Central memory CD8-positive, alpha-beta T cell (primary cell): ENCODE measurements around the gene DNAJC24.

Experiments used
- ATAC-seq: fragments of 150-1000 bp; cut with Tn5 transposase; replicated peaks from 2 replicates; pipeline ENCODE4 v1.10.0; 2022; ENCODE audit warnings: mild to moderate bottlenecking, moderate FRiP score, moderate number of reproducible peaks; ENCODE audit not compliant: poor library complexity, severe bottlenecking; ENCODE audit errors: extremely low read depth
- DNase-seq, 2 donors: peaks; one replicate each; pipeline ENCODE4 v3.0.0; 2021; ENCODE audit warnings: low spot score in 2 of 2
- H3K27ac Mint-ChIP-seq: one replicate; pipeline ENCODE4 v1.8.0; 2022; ENCODE audit warnings: low read depth, mild to moderate bottlenecking, moderate library complexity, mixed read lengths
- H3K27me3 Mint-ChIP-seq: one replicate; pipeline ENCODE4 v1.8.0; 2022; ENCODE audit warnings: mixed read lengths
- H3K36me3 Mint-ChIP-seq: one replicate; pipeline ENCODE4 v1.8.0; 2022; ENCODE audit warnings: mild to moderate bottlenecking, moderate library complexity, mixed read lengths; ENCODE audit not compliant: insufficient read depth
- H3K4me1 Mint-ChIP-seq: one replicate; pipeline ENCODE4 v1.8.0; 2022; ENCODE audit warnings: mixed read lengths
- H3K4me3 Mint-ChIP-seq: one replicate; pipeline ENCODE4 v1.8.0; 2022; ENCODE audit warnings: mild to moderate bottlenecking, moderate library complexity, mixed read lengths
- H3K9me3 Mint-ChIP-seq: one replicate; pipeline ENCODE4 v1.8.0; 2022; ENCODE audit warnings: mixed read lengths

Gene DNAJC24

DNA sequence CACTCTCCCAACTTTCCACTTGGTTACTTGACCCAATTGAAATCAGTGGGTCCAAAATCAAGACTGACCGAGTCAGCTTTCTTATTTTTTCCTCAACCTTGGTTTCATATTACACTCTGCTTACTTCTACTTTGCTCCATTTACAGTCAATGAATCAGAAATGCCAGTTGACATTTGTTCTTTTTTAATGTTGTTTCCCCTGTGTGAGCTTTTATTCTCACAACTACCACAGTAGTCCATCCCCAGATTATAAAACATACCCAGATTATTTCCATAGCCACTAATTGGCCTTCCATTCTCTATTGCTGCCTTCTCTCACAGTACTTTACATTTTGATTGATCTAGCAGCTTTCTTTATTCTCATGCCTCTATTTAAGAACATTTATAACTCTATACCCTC, 50.0 kb downstream of the DNAJC24 start:
- no peaks in the 10 kb centered on the region for H3K9me3 Mint-ChIP-seq
- no peak overlapping the region for H3K4me3 Mint-ChIP-seq
- H3K36me3 Mint-ChIP-seq, result no peaks in the 10 kb centered on the region
- no peak for ATAC-seq
- H3K27me3 Mint-ChIP-seq, result no peaks in the 10 kb centered on the region
- H3K4me1 Mint-ChIP-seq, result no peaks in the 10 kb centered on the region
- no peak overlapping the region for H3K27ac Mint-ChIP-seq
- DNase-seq, result no peak

DNA sequence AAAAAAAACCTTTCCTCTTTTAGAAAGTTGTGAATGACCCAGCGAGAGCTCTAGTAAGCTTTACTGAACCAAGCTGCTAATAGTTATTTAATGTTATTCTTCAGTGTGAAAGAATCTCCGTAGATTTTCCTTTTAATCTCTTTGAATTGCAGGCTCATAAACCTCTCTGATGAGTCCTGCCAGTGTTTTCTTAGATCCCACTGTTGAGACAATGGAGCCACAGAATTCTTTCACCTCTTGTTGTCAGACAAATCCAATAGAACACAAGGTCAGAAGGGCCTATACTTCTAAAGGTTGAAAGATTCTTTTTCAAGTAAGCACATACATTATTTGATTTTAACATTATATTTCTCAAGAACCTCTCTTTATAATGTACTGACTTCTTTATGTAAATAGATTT, 52.2 kb downstream of the DNAJC24 start:
- no peak overlapping the region for H3K27ac Mint-ChIP-seq
- no peaks in the 10 kb centered on the region for H3K9me3 Mint-ChIP-seq
- peaks cover 2% of the 10 kb centered on the region for H3K36me3 Mint-ChIP-seq

DNA sequence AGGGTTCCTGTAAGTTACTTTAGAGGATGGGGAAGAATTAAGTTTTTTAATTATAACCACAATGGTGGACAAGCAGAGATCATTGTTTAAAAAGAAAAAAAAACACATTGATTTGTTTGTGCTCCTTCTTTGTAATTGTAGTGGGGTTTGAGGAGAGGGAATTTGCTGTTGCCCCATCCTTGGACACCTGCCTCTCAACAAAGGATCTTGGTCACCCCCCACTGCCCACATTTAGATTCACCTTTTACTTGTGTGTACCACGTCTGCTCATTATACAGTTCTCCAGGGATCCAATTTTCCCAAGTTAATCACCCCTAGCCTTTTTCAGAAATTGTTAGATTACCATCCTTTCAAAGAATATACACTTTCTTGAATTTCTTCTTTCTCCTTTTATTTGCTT, 53.0 kb downstream of the DNAJC24 start:
- ATAC-seq (no peak), DNase-seq (no peak)
- no peak overlapping the region for H3K27ac Mint-ChIP-seq
- H3K4me3 Mint-ChIP-seq, result no peak overlapping the region
- H3K27me3 Mint-ChIP-seq, result no peaks in the 10 kb centered on the region
- no peaks in the 10 kb centered on the region for H3K4me1 Mint-ChIP-seq
- peaks cover 6% of the 10 kb centered on the region for H3K36me3 Mint-ChIP-seq
- H3K9me3 Mint-ChIP-seq, result no peaks in the 10 kb centered on the region

More for the DNA sequence above, 52.2 kb downstream of the DNAJC24 start:
- H3K4me1 Mint-ChIP-seq, result no peaks in the 10 kb centered on the region
- no peaks in the 10 kb centered on the region for H3K27me3 Mint-ChIP-seq
- DNase-seq (no peak), ATAC-seq (no peak)
- no peak overlapping the region for H3K4me3 Mint-ChIP-seq

DNA sequence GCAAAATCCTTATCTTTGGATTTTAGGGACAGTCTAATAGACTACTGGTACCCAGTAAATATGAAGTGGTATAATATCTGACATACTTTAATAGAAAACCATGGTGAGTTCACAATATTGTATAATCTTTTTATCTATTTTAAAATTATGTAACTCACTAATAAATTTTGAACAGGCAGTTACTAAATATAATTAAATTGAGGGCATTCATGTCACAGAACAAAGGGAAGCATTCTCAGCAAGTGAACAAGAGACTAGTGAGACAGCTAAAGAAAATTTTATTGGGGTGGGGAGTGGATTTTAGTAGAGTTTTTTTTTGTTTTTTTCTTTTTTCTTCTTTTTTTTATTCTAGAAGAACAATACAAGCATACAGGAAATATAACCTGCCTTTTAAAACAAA, 55.0 kb downstream of the DNAJC24 start:
- Mint-ChIP-seq H3K27ac (no peak overlapping the region), H3K36me3 (peaks cover 8% of the 10 kb centered on the region), H3K9me3 (no peaks in the 10 kb centered on the region), H3K27me3 (no peaks in the 10 kb centered on the region), H3K4me3 (no peak overlapping the region), H3K4me1 (no peaks in the 10 kb centered on the region)
- ATAC-seq, result no peak
- DNase-seq, result no peak

DNA sequence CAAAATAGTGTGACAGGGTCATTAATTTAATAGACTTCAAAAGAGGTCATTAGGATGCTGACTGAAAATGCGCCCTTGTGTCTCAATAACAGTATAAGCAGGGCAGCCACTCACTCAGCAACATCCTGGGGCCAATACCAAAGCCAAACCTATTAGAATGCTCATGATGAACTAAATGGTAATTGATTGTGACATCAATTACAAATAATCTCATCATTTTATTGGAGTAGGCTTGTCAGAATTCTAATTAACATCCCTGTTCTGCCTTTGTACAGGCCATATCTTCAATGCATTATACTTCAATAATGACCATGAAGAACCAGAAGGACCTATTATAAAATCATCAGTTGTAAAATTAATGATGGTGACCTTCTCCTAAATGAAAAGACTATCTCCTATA, 64.2 kb downstream of the DNAJC24 start:
- H3K9me3 Mint-ChIP-seq, result no peaks in the 10 kb centered on the region
- no peak overlapping the region for H3K27ac Mint-ChIP-seq
- no peaks in the 10 kb centered on the region for H3K4me1 Mint-ChIP-seq
- peaks cover 9% of the 10 kb centered on the region for H3K36me3 Mint-ChIP-seq
- no peak for ATAC-seq
- no peaks in the 10 kb centered on the region for H3K27me3 Mint-ChIP-seq
- H3K4me3 Mint-ChIP-seq, result no peak overlapping the region
- DNase-seq, result no peak

DNA sequence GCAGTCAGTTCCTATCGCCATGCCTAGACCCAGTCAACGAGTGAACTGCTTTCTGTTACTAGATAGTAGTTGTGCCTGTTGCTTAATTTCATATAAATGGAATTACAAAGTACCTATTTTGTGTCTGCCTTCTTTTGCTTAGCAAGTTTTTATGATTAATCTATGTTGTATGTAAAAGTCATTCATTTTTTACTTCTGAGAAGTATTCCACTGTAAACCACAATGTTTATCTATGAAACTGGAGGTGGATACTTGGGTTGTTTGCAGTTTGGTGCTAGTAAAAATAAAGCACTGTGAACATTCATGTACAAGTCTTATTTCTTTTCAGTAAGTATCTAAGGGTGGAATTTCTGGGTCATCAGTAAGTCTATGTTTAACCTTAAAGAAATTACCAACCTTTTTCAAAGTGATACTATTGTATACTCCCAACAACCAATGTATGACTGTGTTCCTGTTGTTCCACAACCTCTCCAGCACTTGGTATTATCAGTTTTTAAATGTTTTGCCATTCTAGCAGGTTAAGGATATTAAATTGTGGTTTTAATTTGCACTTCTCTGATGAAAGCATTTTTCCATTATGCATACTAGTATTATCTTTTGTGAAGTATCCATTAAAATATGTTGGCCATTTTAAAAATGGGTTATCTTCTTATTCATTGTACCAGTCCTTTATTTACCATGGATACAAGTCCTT, 68.2 kb downstream of the DNAJC24 start:
- no peaks in the 10 kb centered on the region for H3K9me3 Mint-ChIP-seq
- no peaks in the 10 kb centered on the region for H3K36me3 Mint-ChIP-seq
- H3K27me3 Mint-ChIP-seq, result no peaks in the 10 kb centered on the region
- H3K4me3 Mint-ChIP-seq, result no peak overlapping the region
- ATAC-seq, result no peak
- no peak for DNase-seq
- H3K4me1 Mint-ChIP-seq, result no peaks in the 10 kb centered on the region
- H3K27ac Mint-ChIP-seq, result no peak overlapping the region

DNA sequence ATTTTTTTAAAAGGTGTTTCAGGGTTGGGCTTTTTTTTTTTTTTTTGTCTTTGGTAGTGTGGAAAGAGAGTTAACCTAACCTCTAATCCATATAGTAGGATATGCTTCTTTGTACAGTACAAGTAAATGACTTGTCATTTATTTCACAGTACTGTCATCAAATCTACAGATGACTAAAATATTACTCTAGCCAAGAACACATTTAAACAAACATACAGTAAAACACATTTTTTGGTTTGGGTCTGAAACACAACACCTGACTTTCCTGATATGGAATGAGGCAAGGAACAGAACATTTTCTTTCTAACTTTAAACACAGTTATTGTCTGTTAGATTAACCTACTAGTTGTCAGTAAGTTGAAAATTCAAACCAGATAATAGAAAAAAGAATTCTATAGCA, 71.6 kb downstream of the DNAJC24 start:
- Mint-ChIP-seq H3K9me3 (no peaks in the 10 kb centered on the region), H3K4me1 (no peaks in the 10 kb centered on the region), H3K36me3 (no peaks in the 10 kb centered on the region), H3K27me3 (no peaks in the 10 kb centered on the region), H3K4me3 (no peak overlapping the region), H3K27ac (no peak overlapping the region)
- ATAC-seq (no peak), DNase-seq (no peak)

DNA sequence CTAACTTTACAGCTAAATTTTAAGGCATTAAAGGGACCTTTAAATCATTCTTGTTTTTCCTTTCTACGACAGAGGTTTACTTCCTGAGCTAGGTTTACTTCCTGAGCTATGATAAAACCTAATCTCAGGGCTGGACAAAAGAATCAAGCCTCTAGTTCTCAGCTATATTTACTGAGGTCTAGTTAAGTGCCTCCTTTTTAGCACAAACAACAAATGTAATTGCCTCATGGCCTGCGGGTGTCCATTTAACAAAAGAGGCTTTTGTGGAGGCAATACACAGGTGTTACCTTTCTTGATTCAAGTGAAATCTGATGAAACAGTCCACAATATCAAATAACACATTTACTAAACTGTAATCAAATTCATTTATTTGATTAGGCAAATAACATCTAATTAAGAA, 72.4 kb downstream of the DNAJC24 start:
- no peaks in the 10 kb centered on the region for H3K9me3 Mint-ChIP-seq
- H3K27me3 Mint-ChIP-seq, result no peaks in the 10 kb centered on the region
- no peak overlapping the region for H3K4me3 Mint-ChIP-seq
- no peak for DNase-seq
- H3K27ac Mint-ChIP-seq, result no peak overlapping the region
- no peak for ATAC-seq
- no peaks in the 10 kb centered on the region for H3K4me1 Mint-ChIP-seq
- no peaks in the 10 kb centered on the region for H3K36me3 Mint-ChIP-seq

DNA sequence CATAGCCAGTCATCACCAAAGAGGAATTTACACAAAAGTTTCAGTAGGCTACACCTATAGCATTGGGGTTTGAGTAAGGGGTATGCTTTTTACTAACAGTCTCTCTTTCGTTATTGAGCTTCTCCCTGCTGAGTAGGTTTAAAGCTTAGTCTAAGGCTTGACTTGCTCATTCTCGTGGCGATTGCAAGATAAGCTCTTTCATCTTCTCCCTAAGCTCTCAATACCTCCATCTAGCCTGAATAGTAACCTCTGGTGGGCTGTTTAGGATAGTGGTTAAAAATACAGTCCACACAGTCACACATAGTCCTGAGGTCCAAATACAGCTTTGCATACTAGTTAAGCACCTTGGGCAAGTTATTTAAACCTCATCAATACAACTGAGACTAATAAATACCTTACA, 74.1 kb downstream of the DNAJC24 start:
- no peak overlapping the region for H3K4me3 Mint-ChIP-seq
- H3K27ac Mint-ChIP-seq, result no peak overlapping the region
- no peaks in the 10 kb centered on the region for H3K9me3 Mint-ChIP-seq
- no peaks in the 10 kb centered on the region for H3K4me1 Mint-ChIP-seq
- ATAC-seq (no peak), DNase-seq (no peak)
- no peaks in the 10 kb centered on the region for H3K27me3 Mint-ChIP-seq
- no peaks in the 10 kb centered on the region for H3K36me3 Mint-ChIP-seq

DNA sequence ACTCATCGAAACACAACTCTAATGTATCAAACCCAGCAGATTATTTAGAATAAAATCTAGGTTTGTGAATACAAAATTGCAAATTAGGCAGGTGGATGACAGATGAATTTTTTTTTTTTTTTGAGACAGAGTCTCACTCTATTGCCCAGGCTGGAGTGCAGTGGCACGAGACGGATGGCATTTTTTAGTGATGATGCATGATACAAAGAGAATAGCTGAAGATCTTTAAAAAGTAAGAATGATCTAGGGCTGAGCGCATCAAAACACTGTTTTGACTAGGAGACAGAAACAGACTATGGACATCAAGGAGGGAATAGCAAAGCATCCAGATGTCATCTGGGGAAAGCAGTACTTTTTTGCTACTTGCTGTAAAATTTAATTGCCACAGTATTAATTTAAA, 76.0 kb downstream of the DNAJC24 start:
- peaks cover 4% of the 10 kb centered on the region for H3K4me1 Mint-ChIP-seq

DNA sequence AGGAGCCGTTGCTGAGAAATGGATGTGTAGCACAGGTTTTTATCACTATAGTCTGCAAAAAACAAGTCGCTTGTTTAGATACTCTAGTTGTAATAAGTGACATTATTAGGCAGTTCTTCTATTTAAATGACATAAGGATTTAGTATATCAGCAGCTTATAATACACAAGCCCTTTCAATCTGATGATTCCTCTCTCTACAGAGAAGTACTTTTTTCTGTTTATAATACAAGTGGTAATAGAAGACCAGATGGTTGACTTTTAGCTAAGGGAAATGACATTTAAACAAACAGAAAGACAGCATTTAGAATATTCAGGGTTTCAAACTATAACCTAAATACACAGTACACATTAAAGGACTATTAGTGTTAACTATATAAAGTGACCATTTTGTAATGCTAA, 79.4 kb downstream of the DNAJC24 start:
- Mint-ChIP-seq H3K9me3 (no peaks in the 10 kb centered on the region), H3K4me3 (no peak overlapping the region), H3K4me1 (peaks cover 17% of the 10 kb centered on the region), H3K27me3 (no peaks in the 10 kb centered on the region), H3K36me3 (no peaks in the 10 kb centered on the region), H3K27ac (no peak overlapping the region)
- ATAC-seq (no peak), DNase-seq (no peak)

More for the DNA sequence above, 76.0 kb downstream of the DNAJC24 start:
- no peaks in the 10 kb centered on the region for H3K27me3 Mint-ChIP-seq
- no peak for ATAC-seq
- H3K9me3 Mint-ChIP-seq, result no peaks in the 10 kb centered on the region
- no peaks in the 10 kb centered on the region for H3K36me3 Mint-ChIP-seq
- no peak overlapping the region for H3K4me3 Mint-ChIP-seq
- no peak for DNase-seq
- no peak overlapping the region for H3K27ac Mint-ChIP-seq

DNA sequence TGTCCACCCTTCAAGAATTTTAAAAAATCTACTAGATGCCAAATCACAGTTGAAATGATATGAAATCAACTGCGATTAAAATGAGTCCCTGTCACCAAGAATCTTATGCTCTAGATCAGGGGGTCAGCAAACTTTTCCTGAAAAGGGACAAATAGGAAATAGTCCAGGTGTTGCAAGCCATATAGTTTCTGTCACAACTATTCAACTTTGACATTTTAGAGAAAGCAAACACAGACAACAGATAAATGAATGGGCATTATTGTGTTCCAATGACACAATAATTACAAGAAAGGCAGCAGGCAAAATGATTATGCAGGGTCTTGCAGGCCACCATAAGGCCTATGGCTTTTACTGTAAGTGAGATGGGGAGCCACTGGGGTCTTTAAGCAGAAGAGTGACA, 81.2 kb downstream of the DNAJC24 start:
- Mint-ChIP-seq H3K9me3 (no peaks in the 10 kb centered on the region), H3K4me3 (no peak overlapping the region), H3K36me3 (no peaks in the 10 kb centered on the region), H3K27me3 (no peaks in the 10 kb centered on the region), H3K4me1 (peaks cover 17% of the 10 kb centered on the region), H3K27ac (no peak overlapping the region)
- DNase-seq (no peak), ATAC-seq (no peak)

DNA sequence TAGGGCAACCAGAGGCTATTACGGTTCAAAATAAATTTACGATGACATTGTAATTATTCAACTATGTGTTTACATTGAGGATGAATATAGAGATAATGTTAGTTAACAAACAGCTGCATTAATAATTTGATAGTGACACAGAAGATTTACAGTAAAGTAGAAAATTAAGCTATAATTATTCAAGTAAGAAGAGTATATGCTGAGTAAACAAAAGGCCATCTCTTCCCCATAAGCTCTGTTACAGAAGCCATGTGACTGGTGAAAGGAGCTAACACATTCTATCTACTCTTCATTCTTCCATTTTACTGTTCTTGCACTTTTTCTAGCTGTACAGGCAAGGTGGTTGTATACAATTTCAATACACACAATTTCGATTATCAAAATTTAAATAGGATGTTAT, 85.5 kb downstream of the DNAJC24 start:
- DNase-seq (no peak), ATAC-seq (no peak)
- no peaks in the 10 kb centered on the region for H3K9me3 Mint-ChIP-seq
- no peaks in the 10 kb centered on the region for H3K27me3 Mint-ChIP-seq
- no peaks in the 10 kb centered on the region for H3K36me3 Mint-ChIP-seq
- H3K4me1 Mint-ChIP-seq, result peaks cover 17% of the 10 kb centered on the region
- H3K4me3 Mint-ChIP-seq, result no peak overlapping the region
- H3K27ac Mint-ChIP-seq, result no peak overlapping the region

DNA sequence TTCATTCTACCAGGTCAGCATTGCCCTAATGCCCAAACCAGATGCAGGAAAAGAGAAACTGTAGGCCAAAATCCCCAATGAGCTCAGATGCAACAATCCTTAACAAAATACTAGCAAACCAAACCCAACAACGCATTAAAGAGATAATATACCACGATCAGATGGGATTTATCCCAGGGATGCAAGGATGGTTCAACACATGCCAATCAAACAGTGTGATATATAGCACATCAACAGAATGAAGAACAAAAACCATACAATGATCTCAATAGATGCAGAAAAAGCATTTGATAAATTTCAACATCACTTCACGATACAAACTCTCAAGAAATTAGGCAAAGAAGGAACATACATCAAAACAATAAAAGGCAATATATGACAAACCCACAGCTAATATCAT, 94.8 kb downstream of the DNAJC24 start:
- Mint-ChIP-seq H3K27me3 (no peaks in the 10 kb centered on the region), H3K36me3 (peaks cover 5% of the 10 kb centered on the region)

More for the DNA sequence above, 94.8 kb downstream of the DNAJC24 start:
- H3K27ac Mint-ChIP-seq, result no peak overlapping the region
- ATAC-seq (no peak), DNase-seq (no peak)
- H3K9me3 Mint-ChIP-seq, result no peaks in the 10 kb centered on the region
- no peak overlapping the region for H3K4me3 Mint-ChIP-seq
- H3K4me1 Mint-ChIP-seq, result peaks cover 7% of the 10 kb centered on the region
